GM12878 (cell line): Measurements from ENCODE around the gene TRAPPC11. TPM values are rescaled to one million over a fixed set of nuclear protein-coding genes. Genes with fewer than 3 reads are reported as not detected.

Experiments used
- ATAC-seq: fragments of 200-7000 bp; cut with Tn5 transposase; 3 replicates; pipeline ENCODE4 v1.9.1; 2020; ENCODE audit warnings: mild to moderate bottlenecking, moderate library complexity
- BruUV-seq: library from RNA; stranded (reverse); fragments of 400-500 nt; replicated peaks from 2 replicates; lab custom pipeline; 2021; lab: Mats Ljungman, UMichigan
- CTCF ChIA-PET: fragments of 300-600 bp; sonication (Branson Sonifier 250); formaldehyde crosslinking; extraction: SDS; loops from one replicate; lab custom pipeline; 2021; ENCODE audit warnings: inconsistent platforms; lab: Yijun Ruan, JAX
- POLR2A ChIA-PET: fragments of 350-600 bp; formaldehyde crosslinking; extraction: SDS; loops from one replicate; lab custom pipeline; 2021; ENCODE audit warnings: inconsistent platforms; lab: Charles Lee
- RAD21 ChIA-PET: fragments of 300-600 bp; sonication (Branson Sonifier 250); formaldehyde crosslinking; loops from one replicate; lab custom pipeline; 2023; ENCODE audit warnings: antibody characterized with exemption; ENCODE audit not compliant: unreplicated experiment; lab: Charles Lee
- SMC1A ChIA-PET: fragments of 300-600 bp; sonication (Branson Sonifier 250); formaldehyde crosslinking; loops from one replicate; lab custom pipeline; 2023; ENCODE audit not compliant: unreplicated experiment, uncharacterized antibody; lab: Charles Lee
- DNase-seq: peaks from one replicate; pipeline ENCODE4 v3.0.0-alpha.2; 2011; ENCODE audit warnings: low read depth, low spot score
- FAIRE-seq: peaks from 3 replicates; lab custom pipeline; 2011; peaks lifted over from hg19 to GRCh38; lab: Jason Lieb, UNC
- H2AFZ ChIP-seq: 2 replicates; pipeline ENCODE4 v1.6.0; 2011; ENCODE audit warnings: low read depth, low read length, control low read depth; ENCODE audit not compliant: control insufficient read depth
- H3K27ac ChIP-seq: 2 replicates; pipeline ENCODE4 v1.5.1; 2011; ENCODE audit warnings: control low read depth; ENCODE audit not compliant: control insufficient read depth, insufficient read depth
- H3K27me3 ChIP-seq, 2 experiments: replicated peaks in 1 of 2; 2 replicates each; pipeline versions ENCODE4 v1.6.0 to v1.6.1; 2011; ENCODE audit warnings: low read length in 1 of 2; ENCODE audit not compliant: control insufficient read depth in 2 of 2, insufficient read depth in 2 of 2
- H3K36me3 ChIP-seq, 2 experiments: 2 replicates each; pipeline ENCODE4 v1.5.1; 2011; ENCODE audit warnings: low read length in 1 of 2; ENCODE audit not compliant: control insufficient read depth in 2 of 2, insufficient read depth in 2 of 2
- H3K4me1 ChIP-seq: 2 replicates; pipeline ENCODE4 v1.6.1; 2011; ENCODE audit warnings: mild to moderate bottlenecking, low read length, moderate library complexity, mixed read lengths; ENCODE audit not compliant: control insufficient read depth, insufficient read depth
- H3K4me2 ChIP-seq: 2 replicates; pipeline ENCODE4 v1.6.0; 2011; ENCODE audit warnings: control low read depth; ENCODE audit not compliant: control insufficient read depth, insufficient read depth
- H3K4me3 ChIP-seq: fragments of 200-600 bp; sonication (generic); 2 replicates; pipeline ENCODE4 v1.5.1; 2016
- H3K79me2 ChIP-seq: 2 replicates; pipeline ENCODE4 v1.6.0; 2011; ENCODE audit warnings: low read length; ENCODE audit not compliant: control insufficient read depth, insufficient read depth
- H3K9ac ChIP-seq: 2 replicates; pipeline ENCODE4 v1.8.0; 2011; ENCODE audit warnings: low read length, control low read depth, mixed read lengths; ENCODE audit not compliant: control insufficient read depth, insufficient read depth
- H3K9me3 ChIP-seq: replicated peaks from 3 replicates; pipeline ENCODE4 v1.5.1; 2011; ENCODE audit warnings: mild to moderate bottlenecking, low read length; ENCODE audit not compliant: control insufficient read depth, insufficient read depth
- H4K20me1 ChIP-seq: 2 replicates; pipeline ENCODE4 v1.6.0; 2011; ENCODE audit not compliant: control insufficient read depth, insufficient read depth
- FOXM1 ChIP-seq: IDR thresholded peaks from 2 replicates; pipeline ENCODE4 v1.6.1; 2012; ENCODE audit warnings: low read depth, mild to moderate bottlenecking, inconsistent platforms, low read length, moderate library complexity
- IRF3 ChIP-seq: fragments of 450-650 bp; IDR thresholded peaks from 2 replicates; pipeline ENCODE4 v1.6.1; 2014; ENCODE audit warnings: mild to moderate bottlenecking
- NBN ChIP-seq: fragments of 450-650 bp; IDR thresholded peaks from 2 replicates; pipeline ENCODE4 v1.6.1; 2016
- NFYB ChIP-seq: IDR thresholded peaks from 2 replicates; pipeline ENCODE4 v1.6.1; 2011; ENCODE audit warnings: low read depth, mild to moderate bottlenecking, low read length, improper control_type of control experiment, moderate library complexity; ENCODE audit not compliant: insufficient read depth
- SMAD5 ChIP-seq: IDR thresholded peaks from 2 replicates; pipeline ENCODE4 v1.6.1; 2016; ENCODE audit warnings: antibody characterized with exemption, low read depth
- ZNF687 ChIP-seq: fragments of 450-650 bp; IDR thresholded peaks from 2 replicates; pipeline ENCODE4 v1.6.1; 2017; ENCODE audit warnings: mild to moderate bottlenecking, moderate library complexity
- WGBS: methylation state at CpG from one replicate; pipeline ENCODE4 v1.1.6; 2016; ENCODE audit warnings: low lambda C conversion rate; ENCODE audit not compliant: insufficient replicate concordance, insufficient coverage; ENCODE audit errors: missing lambda C conversion rate; 5-methylcytosine and 5-hydroxymethylcytosine counted together
- in situ Hi-C: fragments of 300-500 bp; cut with MboI; formaldehyde crosslinking; loops from 9 replicates; pipeline ENCODE4 v1.14.3; 2018; ENCODE audit warnings: mixed read lengths
- intact Hi-C: fragments of 100-400 bp; cut with micrococcal nuclease; formaldehyde crosslinking; loops from one replicate; pipeline ENCODE4 v1.14.2; 2022; ENCODE audit not compliant: unreplicated experiment
- polyA plus RNA-seq, 11 experiments: library from polyadenylated mRNA; depleted of rRNA in 4 of 11; unstranded in 6 of 11; stranded (reverse) in 5 of 11; fragments of >200 nt; fragmentation: Nextera tagmentation in 4 of 11; fragmentation: Illumina TruSeq in 1 of 11; extraction: Ambion mirVana in 4 of 11; extraction: Trizol in 1 of 11; gene quantifications; 1 replicate in 1 of 11; 2 replicates in 10 of 11; pipeline versions ENCODE4 v1.2.1 to v1.2.3, GENCODE V29; 2011 to 2016; ENCODE audit warnings: inconsistent platforms in 2 of 11, missing spikeins in 2 of 11, low read depth in 1 of 11
- total RNA-seq, 4 experiments: library from RNA; depleted of rRNA in 3 of 4; stranded (reverse); fragments of >200 nt in 3 of 4; fragmentation: Illumina TruSeq in 1 of 4; extraction: Trizol in 1 of 4; gene quantifications; 2 replicates each; pipeline versions ENCODE4 v1.2.1 to v1.2.3, GENCODE V29; 2013 to 2021
- TF ChIP-seq, protein P1 (sequence below): IDR thresholded peaks from 2 replicates; pipeline ENCODE4 v1.6.1; 2012; ENCODE audit warnings: mild to moderate bottlenecking, low read depth, low read length
- TF ChIP-seq, protein P2 (sequence below): IDR thresholded peaks from 2 replicates; pipeline ENCODE4 v1.6.1; 2011; ENCODE audit warnings: low read depth, mild to moderate bottlenecking, low read length, moderate library complexity, borderline replicate concordance; ENCODE audit errors: extremely low read depth

The TRAPPC11 gene
- total and polyA plus RNA-seq, 10 of the 15 experiments (the other 5 are each of a cell fraction or from before 2014, with no cell fraction given) = 7.3 to 40.5 (median 22.3) TPM

DNA sequence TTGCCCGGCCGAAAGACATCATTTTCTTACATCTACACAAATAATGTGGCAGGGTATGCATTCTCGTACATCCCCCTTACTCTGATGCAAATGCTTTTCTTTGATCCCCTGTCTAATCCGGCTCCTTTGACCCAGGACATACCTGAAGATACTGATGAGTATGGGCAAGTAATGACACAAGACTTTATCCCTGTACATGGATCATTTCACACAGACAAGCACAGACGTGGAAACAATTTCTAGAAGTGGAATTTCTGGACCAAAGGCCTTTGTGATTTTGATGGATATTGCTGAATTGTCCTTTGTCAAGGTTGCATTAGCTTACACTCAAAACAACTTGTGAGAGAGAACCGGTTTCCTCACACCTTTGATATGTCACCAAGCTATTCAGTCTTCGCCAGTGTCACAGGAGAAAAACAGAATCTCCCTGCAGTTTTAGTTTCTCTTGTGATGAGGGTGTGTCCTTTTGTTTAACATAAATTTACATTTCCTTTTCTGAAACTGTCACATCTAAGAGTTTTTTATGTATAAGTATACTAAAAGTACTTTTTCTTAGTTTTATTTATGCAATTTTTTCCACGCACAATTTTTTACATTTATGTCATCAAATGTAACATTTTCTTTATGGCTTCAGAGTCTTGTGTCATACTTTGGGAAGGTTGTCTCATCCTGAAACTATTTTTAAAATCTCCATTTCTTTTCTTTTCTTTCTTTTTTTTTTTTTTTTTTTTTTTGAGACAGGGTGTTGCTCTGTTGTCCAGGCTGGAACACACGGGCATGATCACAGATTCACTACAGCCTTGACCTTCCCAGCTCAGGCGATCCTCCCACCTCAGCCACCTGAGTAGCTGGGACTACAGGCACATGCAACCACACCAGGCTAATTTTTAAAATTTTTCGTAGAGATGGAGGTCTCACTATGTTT is 25.4 kb upstream of the TRAPPC11 start (continued):
- TF ChIP-seq, protein P1, sequence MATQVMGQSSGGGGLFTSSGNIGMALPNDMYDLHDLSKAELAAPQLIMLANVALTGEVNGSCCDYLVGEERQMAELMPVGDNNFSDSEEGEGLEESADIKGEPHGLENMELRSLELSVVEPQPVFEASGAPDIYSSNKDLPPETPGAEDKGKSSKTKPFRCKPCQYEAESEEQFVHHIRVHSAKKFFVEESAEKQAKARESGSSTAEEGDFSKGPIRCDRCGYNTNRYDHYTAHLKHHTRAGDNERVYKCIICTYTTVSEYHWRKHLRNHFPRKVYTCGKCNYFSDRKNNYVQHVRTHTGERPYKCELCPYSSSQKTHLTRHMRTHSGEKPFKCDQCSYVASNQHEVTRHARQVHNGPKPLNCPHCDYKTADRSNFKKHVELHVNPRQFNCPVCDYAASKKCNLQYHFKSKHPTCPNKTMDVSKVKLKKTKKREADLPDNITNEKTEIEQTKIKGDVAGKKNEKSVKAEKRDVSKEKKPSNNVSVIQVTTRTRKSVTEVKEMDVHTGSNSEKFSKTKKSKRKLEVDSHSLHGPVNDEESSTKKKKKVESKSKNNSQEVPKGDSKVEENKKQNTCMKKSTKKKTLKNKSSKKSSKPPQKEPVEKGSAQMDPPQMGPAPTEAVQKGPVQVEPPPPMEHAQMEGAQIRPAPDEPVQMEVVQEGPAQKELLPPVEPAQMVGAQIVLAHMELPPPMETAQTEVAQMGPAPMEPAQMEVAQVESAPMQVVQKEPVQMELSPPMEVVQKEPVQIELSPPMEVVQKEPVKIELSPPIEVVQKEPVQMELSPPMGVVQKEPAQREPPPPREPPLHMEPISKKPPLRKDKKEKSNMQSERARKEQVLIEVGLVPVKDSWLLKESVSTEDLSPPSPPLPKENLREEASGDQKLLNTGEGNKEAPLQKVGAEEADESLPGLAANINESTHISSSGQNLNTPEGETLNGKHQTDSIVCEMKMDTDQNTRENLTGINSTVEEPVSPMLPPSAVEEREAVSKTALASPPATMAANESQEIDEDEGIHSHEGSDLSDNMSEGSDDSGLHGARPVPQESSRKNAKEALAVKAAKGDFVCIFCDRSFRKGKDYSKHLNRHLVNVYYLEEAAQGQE = no peak
- no peak for TF ChIP-seq IRF3
- TF ChIP-seq FOXM1 = no peak
- TF ChIP-seq, all 136 proteins: peak for 0

DNA sequence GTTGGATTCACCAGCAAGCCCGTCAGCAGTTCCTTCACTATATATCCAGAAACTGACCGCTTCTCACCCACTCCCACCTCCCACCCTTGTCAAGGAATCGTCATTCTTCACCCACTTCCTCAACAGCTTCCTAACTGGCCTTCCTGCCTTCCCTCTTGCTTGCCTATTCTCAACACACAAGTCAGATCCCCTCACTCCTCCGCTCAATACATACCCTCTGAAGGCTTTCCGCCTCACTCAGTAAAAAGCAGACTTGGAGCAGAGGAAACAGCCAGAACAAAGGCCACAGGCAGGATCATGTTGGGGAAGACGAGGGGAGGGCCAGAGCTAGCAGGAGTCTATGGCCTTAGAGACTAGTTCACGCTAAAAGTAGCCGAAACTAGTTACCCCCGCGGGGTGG is 23.8 kb upstream of the TRAPPC11 start:
- no peaks in the 10 kb centered on the region for H3K27me3 ChIP-seq
- TF ChIP-seq NFYB (no peak), NBN (no peak), FOXM1 (no peak), ZNF687 (no peak), SMAD5 (no peak)
- TF ChIP-seq, protein P2, sequence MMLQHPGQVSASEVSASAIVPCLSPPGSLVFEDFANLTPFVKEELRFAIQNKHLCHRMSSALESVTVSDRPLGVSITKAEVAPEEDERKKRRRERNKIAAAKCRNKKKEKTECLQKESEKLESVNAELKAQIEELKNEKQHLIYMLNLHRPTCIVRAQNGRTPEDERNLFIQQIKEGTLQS = no peak
- TF ChIP-seq, all 136 proteins: peak for 0
- intact Hi-C loops = no loop called here
- in situ Hi-C loops = no loop called here
- ATAC-seq (no peak), FAIRE-seq (no peak), DNase-seq (no peak)
- no peaks in the 10 kb centered on the region for H3K36me3 ChIP-seq
- RAD21 ChIA-PET = no interaction called here
- H3K9me3 ChIP-seq = no peaks in the 10 kb centered on the region
- H3K27ac ChIP-seq = no peak overlapping the region
- H3K9ac ChIP-seq = no peak overlapping the region
- SMC1A ChIA-PET = no interaction called here
- H2AFZ ChIP-seq = no peak overlapping the region
- no peak overlapping the region for H3K4me3 ChIP-seq
- H3K4me1 ChIP-seq = no peaks in the 10 kb centered on the region
- no TSS peak for BruUV-seq
- CTCF ChIA-PET = interaction anchor here (0.6 kb wide), 1 partner anchor 12 kb away, joined by 3 read pairs; no protein-coding TSS in a partner anchor
- POLR2A ChIA-PET = no interaction called here
- H3K79me2 ChIP-seq = no peaks in the 10 kb centered on the region
- 69% methylated on average over 10 of the region's 10 CpGs for WGBS
- no peak overlapping the region for H3K4me2 ChIP-seq
- no peaks in the 10 kb centered on the region for H4K20me1 ChIP-seq
